ENCODE data around the gene CTSW.
A peak's percentile ranks its signal among the peaks of the same experiment; 100 is the strongest.

Gene CTSW

DNA sequence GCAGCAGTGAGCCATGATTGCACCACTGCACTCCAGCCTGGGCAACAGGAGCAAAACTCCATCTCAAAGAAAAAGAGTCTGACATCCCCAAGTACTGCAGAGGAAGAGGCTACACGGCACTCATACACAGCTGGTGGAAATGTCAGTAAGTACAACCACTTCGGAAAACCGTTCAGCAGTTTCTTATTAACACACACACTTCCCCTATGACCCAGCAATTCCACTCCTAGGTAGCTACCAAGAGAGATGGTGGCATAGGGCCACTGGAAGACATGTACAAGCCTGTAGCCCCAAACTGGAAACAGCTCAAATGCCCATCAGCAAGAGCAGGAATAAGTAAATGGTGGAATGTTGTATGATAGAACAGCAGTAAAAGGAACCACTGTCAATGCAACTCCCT lies 42.9 kb downstream of the CTSW start:
- Histone ChIP-seq H3K4me3 (ENCODE audit: low read depth, low read length) (no peak overlapping the region), H3K36me3 (ENCODE audit: control insufficient read depth in 2 of 2, insufficient read depth in 1 of 2, low read length in 2 of 2) (peaks cover 0 to 14% of the 10 kb centered on the region in 2 experiments; a peak in 2 of 3 replicates), H3K27ac (ENCODE audit: extremely low read depth, low read depth, low read length) (no peak overlapping the region), H3K9me3 (ENCODE audit: control insufficient read depth, insufficient read depth, low read depth, low read length) (no peaks in the 10 kb centered on the region), H3K4me1 (ENCODE audit: control insufficient read depth, insufficient read depth, low read length) (no peaks in the 10 kb centered on the region)
- ChIA-PET POLR2A (interaction anchor here (0.6 to 1.8 kb wide), 3 partner anchors 32 to 755 kb away, joined by 4 to 5 read pairs (median 4); partner anchors contain the start of genes CCDC85B and RBM4B), CTCF (interaction anchor here (0.6 to 2.1 kb wide), 5 partner anchors 33 to 100 kb away, joined by 3 to 10 read pairs (median 3); partner anchors contain the start of genes CCDC85B and FIBP)
- TF ChIP-seq, protein P1, sequence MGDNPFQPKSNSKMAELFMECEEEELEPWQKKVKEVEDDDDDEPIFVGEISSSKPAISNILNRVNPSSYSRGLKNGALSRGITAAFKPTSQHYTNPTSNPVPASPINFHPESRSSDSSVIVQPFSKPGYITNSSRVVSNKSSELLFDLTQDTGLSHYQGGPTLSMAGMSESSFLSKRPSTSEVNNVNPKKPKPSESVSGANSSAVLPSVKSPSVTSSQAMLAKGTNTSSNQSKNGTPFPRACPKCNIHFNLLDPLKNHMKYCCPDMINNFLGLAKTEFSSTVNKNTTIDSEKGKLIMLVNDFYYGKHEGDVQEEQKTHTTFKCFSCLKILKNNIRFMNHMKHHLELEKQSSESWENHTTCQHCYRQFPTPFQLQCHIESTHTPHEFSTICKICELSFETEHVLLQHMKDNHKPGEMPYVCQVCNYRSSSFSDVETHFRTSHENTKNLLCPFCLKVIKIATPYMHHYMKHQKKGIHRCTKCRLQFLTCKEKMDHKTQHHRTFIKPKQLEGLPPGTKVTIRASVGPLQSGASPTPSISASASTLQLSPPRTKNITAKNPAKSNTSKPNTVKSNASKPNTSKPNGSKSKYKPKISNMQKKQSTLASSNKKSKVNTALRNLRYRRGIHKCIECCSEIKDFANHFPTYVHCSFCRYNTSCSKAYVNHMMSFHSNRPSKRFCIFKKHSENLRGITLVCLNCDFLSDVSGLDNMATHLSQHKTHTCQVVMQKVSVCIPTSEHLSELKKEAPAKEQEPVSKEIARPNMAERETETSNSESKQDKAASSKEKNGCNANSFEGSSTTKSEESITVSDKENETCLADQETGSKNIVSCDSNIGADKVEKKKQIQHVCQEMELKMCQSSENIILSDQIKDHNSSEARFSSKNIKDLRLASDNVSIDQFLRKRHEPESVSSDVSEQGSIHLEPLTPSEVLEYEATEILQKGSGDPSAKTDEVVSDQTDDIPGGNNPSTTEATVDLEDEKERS (tag by site-specific recombination; IDR thresholded peaks at IDR 0.05), result no peak
- no peak for TF ChIP-seq HOXC10 (CRISPR knock-in tag; IDR thresholded peaks at IDR 0.05)
- TF ChIP-seq MYNN (tag by site-specific recombination; IDR thresholded peaks at IDR 0.05; ENCODE audit: borderline replicate concordance), result no peak
- TF ChIP-seq ZNF140 (tag by site-specific recombination; IDR thresholded peaks at IDR 0.05), result 0 out of 2 replicates have a peak, but pooled peaks have one; percentile 8
- TF ChIP-seq FEZF1 (tag by site-specific recombination; IDR thresholded peaks at IDR 0.05), result no peak

DNA sequence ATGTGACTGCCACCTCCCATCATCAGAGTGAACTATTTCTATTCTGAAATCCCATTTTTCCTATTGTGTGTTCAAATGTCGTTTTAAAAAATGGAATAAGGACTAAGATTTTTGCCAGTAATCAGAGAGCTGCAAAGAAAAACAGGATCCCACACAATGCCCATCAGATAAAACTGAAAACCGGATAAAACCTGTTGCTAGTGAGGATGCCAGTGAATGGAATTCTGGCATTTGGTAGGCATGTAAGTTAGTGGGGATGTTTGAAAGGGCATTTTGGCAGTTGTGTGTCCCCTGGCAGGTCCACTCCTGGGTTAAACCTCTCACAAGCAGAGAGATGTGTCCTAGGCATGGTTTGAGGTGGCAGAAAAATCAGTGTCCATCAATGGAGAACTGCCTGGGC lies 45.8 kb downstream of the CTSW start:
- H3K4me1 ChIP-seq (ENCODE audit: control insufficient read depth, insufficient read depth, low read length), result no peaks in the 10 kb centered on the region
- CTCF ChIA-PET, result interaction anchor here (0.5 to 0.9 kb wide), 2 partner anchors 54 to 337 kb away, joined by 4 read pairs; no protein-coding TSS in a partner anchor
- TF ChIP-seq SCRT2 (tag by site-specific recombination; IDR thresholded peaks at IDR 0.05), result peak; percentile 75
- no peak for TF ChIP-seq ZNF202 (tag by site-specific recombination; IDR thresholded peaks at IDR 0.05; ENCODE audit: borderline replicate concordance)
- H3K9me3 ChIP-seq (ENCODE audit: control insufficient read depth, insufficient read depth, low read depth, low read length), result no peaks in the 10 kb centered on the region
- H3K36me3 ChIP-seq (ENCODE audit: control insufficient read depth in 2 of 2, insufficient read depth in 1 of 2, low read length in 2 of 2), result peaks cover 0 to 14% of the 10 kb centered on the region in 2 experiments; a peak in 2 of 3 replicates
- POLR2A ChIA-PET, result no interaction called here
- H3K27ac ChIP-seq (ENCODE audit: extremely low read depth, low read depth, low read length), result no peak overlapping the region
- H3K4me3 ChIP-seq (ENCODE audit: low read depth, low read length), result no peak overlapping the region

DNA sequence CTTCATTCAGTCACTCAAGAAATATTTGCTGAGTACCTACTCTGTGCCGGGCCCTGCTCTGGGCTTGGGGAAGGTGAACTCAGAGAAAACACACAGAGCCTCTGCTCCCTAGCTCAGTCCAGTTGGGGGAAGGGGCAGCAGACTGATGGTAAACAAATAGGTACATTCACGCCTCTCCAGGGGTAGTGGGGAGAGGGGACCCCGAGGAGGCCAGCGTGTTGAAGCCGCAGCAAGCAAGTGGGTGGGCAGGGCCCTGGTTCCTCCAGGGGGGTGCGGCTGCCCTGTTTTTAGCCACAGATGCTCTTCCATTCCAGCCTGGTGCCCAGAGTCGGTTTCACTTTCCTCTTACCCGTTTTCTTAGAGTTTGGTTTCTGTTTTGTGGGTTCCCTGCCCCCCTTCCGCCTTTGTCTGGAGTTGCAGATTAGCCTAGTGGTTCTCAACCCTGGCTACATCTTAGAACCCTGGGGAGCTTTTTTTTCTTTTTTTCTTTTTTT lies 48.3 kb downstream of the CTSW start:
- Histone ChIP-seq H3K27ac (ENCODE audit: extremely low read depth, low read depth, low read length) (no peak overlapping the region), H3K4me1 (ENCODE audit: control insufficient read depth, insufficient read depth, low read length) (no peaks in the 10 kb centered on the region), H3K36me3 (ENCODE audit: control insufficient read depth in 2 of 2, insufficient read depth in 1 of 2, low read length in 2 of 2) (peaks cover 0 to under 1% of the 10 kb centered on the region in 2 experiments; a peak in 2 of 3 replicates), H3K4me3 (ENCODE audit: low read depth, low read length) (no peak overlapping the region), H3K9me3 (ENCODE audit: control insufficient read depth, insufficient read depth, low read depth, low read length) (no peaks in the 10 kb centered on the region)
- ChIA-PET POLR2A (no interaction called here), CTCF (interaction anchor here (1.2 kb wide), 1 partner anchor 40 kb away, joined by 4 read pairs; the partner anchor contains the start of gene FIBP)
- TF ChIP-seq ZNF350 (tag by site-specific recombination; IDR thresholded peaks at IDR 0.05) (no peak), ZNF558 (tag by site-specific recombination; IDR thresholded peaks at IDR 0.05) (no peak), ZNF426 (tag by site-specific recombination; IDR thresholded peaks at IDR 0.05) (no peak), ZNF701 (tag by site-specific recombination; IDR thresholded peaks at IDR 0.05) (no peak), ZNF792 (tag by site-specific recombination; IDR thresholded peaks at IDR 0.05) (no peak), ZNF404 (tag by site-specific recombination; IDR thresholded peaks at IDR 0.05) (no peak), ZNF175 (tag by site-specific recombination; IDR thresholded peaks at IDR 0.05) (no peak), ZNF777 (tag by site-specific recombination; IDR thresholded peaks at IDR 0.05; ENCODE audit: borderline replicate concordance) (no peak), IKZF3 (tag by site-specific recombination; IDR thresholded peaks at IDR 0.05) (no peak), ZNF16 (tag by site-specific recombination; IDR thresholded peaks at IDR 0.05; ENCODE audit: low read depth) (no peak), ZNF202 (tag by site-specific recombination; IDR thresholded peaks at IDR 0.05; ENCODE audit: borderline replicate concordance) (no peak), ZFHX2 (tag by site-specific recombination; conservative IDR thresholded peaks at IDR 0.05) (no peak), ZNF274 (IDR thresholded peaks at IDR 0.05; ENCODE audit: low read length) (no peak), ZNF274 (tag by site-specific recombination; IDR thresholded peaks at IDR 0.05; ENCODE audit: borderline replicate concordance) (no peak), ZNF169 (tag by site-specific recombination; IDR thresholded peaks at IDR 0.05) (no peak), ZNF394 (tag by site-specific recombination; IDR thresholded peaks at IDR 0.05; ENCODE audit: borderline replicate concordance) (no peak), ZBTB8A (tag by site-specific recombination; IDR thresholded peaks at IDR 0.05) (no peak)
- TF ChIP-seq, protein P2, sequence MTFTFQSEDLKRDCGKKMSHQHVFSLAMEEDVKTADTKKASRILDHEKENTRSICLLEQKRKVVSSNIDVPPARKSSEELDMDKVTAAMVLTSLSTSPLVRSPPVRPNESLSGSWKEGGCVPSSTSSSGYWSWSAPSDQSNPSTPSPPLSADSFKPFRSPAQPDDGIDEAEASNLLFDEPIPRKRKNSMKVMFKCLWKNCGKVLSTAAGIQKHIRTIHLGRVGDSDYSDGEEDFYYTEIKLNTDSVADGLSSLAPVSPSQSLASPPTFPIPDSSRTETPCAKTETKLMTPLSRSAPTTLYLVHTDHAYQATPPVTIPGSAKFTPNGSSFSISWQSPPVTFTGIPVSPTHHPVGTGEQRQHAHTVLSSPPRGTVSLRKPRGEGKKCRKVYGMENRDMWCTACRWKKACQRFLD (tag by site-specific recombination; IDR thresholded peaks at IDR 0.05), result no peak
- TF ChIP-seq, protein P3, sequence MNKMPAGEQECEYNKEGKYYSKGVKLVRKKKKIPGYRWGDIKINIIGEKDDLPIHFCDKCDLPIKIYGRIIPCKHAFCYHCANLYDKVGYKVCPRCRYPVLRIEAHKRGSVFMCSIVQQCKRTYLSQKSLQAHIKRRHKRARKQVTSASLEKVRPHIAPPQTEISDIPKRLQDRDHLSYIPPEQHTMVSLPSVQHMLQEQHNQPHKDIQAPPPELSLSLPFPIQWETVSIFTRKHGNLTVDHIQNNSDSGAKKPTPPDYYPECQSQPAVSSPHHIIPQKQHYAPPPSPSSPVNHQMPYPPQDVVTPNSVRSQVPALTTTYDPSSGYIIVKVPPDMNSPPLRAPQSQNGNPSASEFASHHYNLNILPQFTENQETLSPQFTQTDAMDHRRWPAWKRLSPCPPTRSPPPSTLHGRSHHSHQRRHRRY (tag by site-specific recombination; IDR thresholded peaks at IDR 0.05), result no peak

Data from HEK293 (cell line).